ENCODE results near the gene TPP2.

The TPP2 gene

GRCh38 chr13:102608974-102609373, 12.2 kb downstream of the TPP2 start:
- H3K4me3 ChIP-seq (replicated peaks; ENCODE audit: low read depth, low read length): no peak overlapping the region
- no peak for DNase-seq (ENCODE audit: low read depth)

GRCh38 chr13:102609696-102610095, 12.9 kb downstream of the TPP2 start:
- DNase-seq (ENCODE audit: low read depth): no peak
- TF ChIP-seq CTCF (IDR thresholded peaks at IDR 0.05; ENCODE audit: low read length, missing control alignments): no peak
- H3K4me3 ChIP-seq (replicated peaks; ENCODE audit: low read depth, low read length): no peak overlapping the region

More at GRCh38 chr13:102608974-102609373, 12.2 kb downstream of the TPP2 start:
- TF ChIP-seq CTCF (IDR thresholded peaks at IDR 0.05; ENCODE audit: low read length, missing control alignments): no peak

- H3K4me3 ChIP-seq (replicated peaks; ENCODE audit: low read depth, low read length): no peak overlapping the region
- no peak for DNase-seq (ENCODE audit: low read depth)
- no peak for TF ChIP-seq CTCF (IDR thresholded peaks at IDR 0.05; ENCODE audit: low read length, missing control alignments)
These were observed 13.6 kb downstream of the TPP2 start for GRCh38 chr13:102610296-102610895.

- H3K4me3 ChIP-seq (replicated peaks; ENCODE audit: low read depth, low read length): no peak overlapping the region
- TF ChIP-seq CTCF (IDR thresholded peaks at IDR 0.05; ENCODE audit: low read length, missing control alignments): no peak
- no peak for DNase-seq (ENCODE audit: low read depth)
These were observed 21.0 kb downstream of the TPP2 start for GRCh38 chr13:102617697-102618350.

- DNase-seq (ENCODE audit: low read depth): no peak
- no peak overlapping the region for H3K4me3 ChIP-seq (replicated peaks; ENCODE audit: low read depth, low read length)
- no peak for TF ChIP-seq CTCF (IDR thresholded peaks at IDR 0.05; ENCODE audit: low read length, missing control alignments)
These were observed 23.7 kb downstream of the TPP2 start for GRCh38 chr13:102620516-102620915.

- no peak for TF ChIP-seq CTCF (IDR thresholded peaks at IDR 0.05; ENCODE audit: low read length, missing control alignments)
- H3K4me3 ChIP-seq (replicated peaks; ENCODE audit: low read depth, low read length): no peak overlapping the region
- DNase-seq (ENCODE audit: low read depth): no peak
These were observed 30.1 kb downstream of the TPP2 start for GRCh38 chr13:102626928-102627327.

- no peak for DNase-seq (ENCODE audit: low read depth)
- H3K4me3 ChIP-seq (replicated peaks; ENCODE audit: low read depth, low read length): no peak overlapping the region
- TF ChIP-seq CTCF (IDR thresholded peaks at IDR 0.05; ENCODE audit: low read length, missing control alignments): no peak
These were observed 31.8 kb downstream of the TPP2 start for GRCh38 chr13:102628559-102628958.
